ENCODE data around the gene NUP93. TPM values are rescaled to one million over a fixed set of nuclear protein-coding genes. Genes with fewer than 3 reads are reported as not detected.

Gene NUP93
- total RNA-seq, 1 donor from 2014 or later: 111 TPM

GRCh38 chr16:56835320-56835719 is 105.4 kb downstream of the NUP93 start:
- H3K27ac Mint-ChIP-seq: no peak overlapping the region
- H3K4me3 Mint-ChIP-seq: no peak overlapping the region
- CTCF ChIA-PET: no interaction called here
- no peaks in the 10 kb centered on the region for H3K4me1 Mint-ChIP-seq
- H3K36me3 Mint-ChIP-seq (ENCODE audit: low read depth): peaks cover 89% of the 10 kb centered on the region
- ATAC-seq (ENCODE audit: low read depth): no peak
- intact Hi-C loops (cut with micrococcal nuclease): no loop called here
- no peak for TF ChIP-seq CTCF (IDR thresholded peaks at IDR 0.05)
- H3K27me3 Mint-ChIP-seq: no peaks in the 10 kb centered on the region
- no peaks in the 10 kb centered on the region for H3K9me3 Mint-ChIP-seq
- DNase-seq: no peak
- POLR2A ChIA-PET: no interaction called here

GRCh38 chr16:56836410-56837230 is 106.7 kb downstream of the NUP93 start:
- Mint-ChIP-seq H3K27me3 (no peaks in the 10 kb centered on the region), H3K4me3 (no peak overlapping the region), H3K36me3 (ENCODE audit: low read depth) (peaks cover 90% of the 10 kb centered on the region), H3K27ac (no peak overlapping the region), H3K9me3 (no peaks in the 10 kb centered on the region), H3K4me1 (no peaks in the 10 kb centered on the region)
- TF ChIP-seq CTCF (IDR thresholded peaks at IDR 0.05): no peak
- POLR2A ChIA-PET: no interaction called here
- CTCF ChIA-PET: no interaction called here
- no peak for DNase-seq
- intact Hi-C loops (cut with micrococcal nuclease): no loop called here
- ATAC-seq (ENCODE audit: low read depth): no peak

GRCh38 chr16:56838622-56839337 is 108.9 kb downstream of the NUP93 start:
- no peak overlapping the region for H3K27ac Mint-ChIP-seq
- CTCF ChIA-PET: no interaction called here
- H3K4me1 Mint-ChIP-seq: no peaks in the 10 kb centered on the region
- H3K9me3 Mint-ChIP-seq: no peaks in the 10 kb centered on the region
- H3K4me3 Mint-ChIP-seq: no peak overlapping the region
- no peak for TF ChIP-seq CTCF (IDR thresholded peaks at IDR 0.05)
- intact Hi-C loops (cut with micrococcal nuclease): no loop called here
- POLR2A ChIA-PET: no interaction called here
- ATAC-seq (ENCODE audit: low read depth) (no peak), DNase-seq (no peak)
- no peaks in the 10 kb centered on the region for H3K27me3 Mint-ChIP-seq
- peaks cover 92% of the 10 kb centered on the region for H3K36me3 Mint-ChIP-seq (ENCODE audit: low read depth)

- Mint-ChIP-seq H3K27me3 (no peaks in the 10 kb centered on the region), H3K4me3 (no peak overlapping the region), H3K36me3 (ENCODE audit: low read depth) (peaks cover 82% of the 10 kb centered on the region), H3K27ac (no peak overlapping the region), H3K9me3 (no peaks in the 10 kb centered on the region), H3K4me1 (no peaks in the 10 kb centered on the region)
- DNase-seq: no peak
- no peak for TF ChIP-seq CTCF (IDR thresholded peaks at IDR 0.05)
- ATAC-seq (ENCODE audit: low read depth): no peak
- ChIA-PET POLR2A (no interaction called here), CTCF (no interaction called here)
- intact Hi-C loops (cut with micrococcal nuclease): no loop called here
Measured at GRCh38 chr16:56841233-56841632, 111.3 kb downstream of the NUP93 start.

GRCh38 chr16:56841659-56842058 is 111.7 kb downstream of the NUP93 start:
- ATAC-seq (ENCODE audit: low read depth) (no peak), DNase-seq (no peak)
- POLR2A ChIA-PET: no interaction called here
- no peaks in the 10 kb centered on the region for H3K9me3 Mint-ChIP-seq
- peaks cover under 1% of the 10 kb centered on the region for H3K4me1 Mint-ChIP-seq
- TF ChIP-seq CTCF (IDR thresholded peaks at IDR 0.05): no peak
- no peak overlapping the region for H3K27ac Mint-ChIP-seq
- intact Hi-C loops (cut with micrococcal nuclease): no loop called here
- H3K36me3 Mint-ChIP-seq (ENCODE audit: low read depth): peaks cover 77% of the 10 kb centered on the region
- no peaks in the 10 kb centered on the region for H3K27me3 Mint-ChIP-seq
- CTCF ChIA-PET: no interaction called here
- H3K4me3 Mint-ChIP-seq: no peak overlapping the region
